Body of pancreas (tissue), 4 donors: Measurements from ENCODE around the gene LRRC41.
"Not testable (repeated sequence)": the region's sequence is repeated elsewhere in the genome, so short reads cannot be mapped to it uniquely, and the experiment has no call there.

ENCODE experiments used
- POLR2A ChIP-seq, 3 donors: fragments of 450-650 bp; IDR thresholded peaks; one replicate each; pipeline ENCODE4 v1.6.1; 2016; ENCODE audit warnings: antibody characterized with exemption in 3 of 3, mild to moderate bottlenecking in 2 of 3
- TF ChIP-seq, protein P1 (sequence below), 7 experiments: fragments of 450-650 bp in 4 of 7; fragments of 200-600 bp in 3 of 7; sonication (generic) in 3 of 7; IDR thresholded peaks; one replicate each; pipeline ENCODE4 v1.5.1; 2016 to 2019; ENCODE audit warnings: antibody characterized with exemption in 7 of 7

- TF ChIP-seq, protein P1, sequence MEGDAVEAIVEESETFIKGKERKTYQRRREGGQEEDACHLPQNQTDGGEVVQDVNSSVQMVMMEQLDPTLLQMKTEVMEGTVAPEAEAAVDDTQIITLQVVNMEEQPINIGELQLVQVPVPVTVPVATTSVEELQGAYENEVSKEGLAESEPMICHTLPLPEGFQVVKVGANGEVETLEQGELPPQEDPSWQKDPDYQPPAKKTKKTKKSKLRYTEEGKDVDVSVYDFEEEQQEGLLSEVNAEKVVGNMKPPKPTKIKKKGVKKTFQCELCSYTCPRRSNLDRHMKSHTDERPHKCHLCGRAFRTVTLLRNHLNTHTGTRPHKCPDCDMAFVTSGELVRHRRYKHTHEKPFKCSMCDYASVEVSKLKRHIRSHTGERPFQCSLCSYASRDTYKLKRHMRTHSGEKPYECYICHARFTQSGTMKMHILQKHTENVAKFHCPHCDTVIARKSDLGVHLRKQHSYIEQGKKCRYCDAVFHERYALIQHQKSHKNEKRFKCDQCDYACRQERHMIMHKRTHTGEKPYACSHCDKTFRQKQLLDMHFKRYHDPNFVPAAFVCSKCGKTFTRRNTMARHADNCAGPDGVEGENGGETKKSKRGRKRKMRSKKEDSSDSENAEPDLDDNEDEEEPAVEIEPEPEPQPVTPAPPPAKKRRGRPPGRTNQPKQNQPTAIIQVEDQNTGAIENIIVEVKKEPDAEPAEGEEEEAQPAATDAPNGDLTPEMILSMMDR (IDR thresholded peaks at IDR 0.05): not testable (repeated sequence)
- not testable (repeated sequence) for TF ChIP-seq POLR2A (IDR thresholded peaks at IDR 0.05)
Observed at GRCh38 chr1:46329807-46330206, 26.4 kb upstream of the LRRC41 start.
